ENCODE measurements around the gene APLN.

Gene APLN

GRCh38 chrX:129679901-129680300, 25.1 kb upstream of the APLN start:
- no peak for TF ChIP-seq CTCF (IDR thresholded peaks at IDR 0.05)
- peaks cover 0 to 8% (median 1%) of the 10 kb centered on the region in 4 donors for H3K4me1 ChIP-seq
- H3K27me3 ChIP-seq = no peaks in the 10 kb centered on the region
- DNase-seq = no peak
- intact Hi-C loops (cut with DNase I; ENCODE audit: low total_unique reads) = no loop called here
- no peak overlapping the region for H3K27ac ChIP-seq
- no peaks in the 10 kb centered on the region for H3K9me3 ChIP-seq
- H3K36me3 ChIP-seq = no peaks in the 10 kb centered on the region
- no peak overlapping the region for H3K4me3 ChIP-seq

GRCh38 chrX:129678614-129679195, 23.9 kb upstream of the APLN start:
- peaks cover 0 to 8% (median 1%) of the 10 kb centered on the region in 4 donors for H3K4me1 ChIP-seq
- no peaks in the 10 kb centered on the region for H3K36me3 ChIP-seq
- H3K4me3 ChIP-seq = peak overlapping the region; percentile 42 to 47
- peak overlapping the region; percentile 84 to 90 for H3K27ac ChIP-seq
- H3K9me3 ChIP-seq = no peaks in the 10 kb centered on the region
- no peak for TF ChIP-seq CTCF (IDR thresholded peaks at IDR 0.05)
- intact Hi-C loops (cut with DNase I; ENCODE audit: low total_unique reads) = no loop called here
- DNase-seq = no peak
- H3K27me3 ChIP-seq = no peaks in the 10 kb centered on the region

- Histone ChIP-seq H3K4me3 (no peak overlapping the region), H3K27ac (no peak overlapping the region), H3K36me3 (no peaks in the 10 kb centered on the region), H3K27me3 (no peaks in the 10 kb centered on the region), H3K4me1 (peaks cover 0 to 38% (median 8%) of the 10 kb centered on the region in 4 donors), H3K9me3 (no peaks in the 10 kb centered on the region)
- DNase-seq = no peak
- intact Hi-C loops (cut with DNase I; ENCODE audit: low total_unique reads) = no loop called here
- no peak for TF ChIP-seq CTCF (IDR thresholded peaks at IDR 0.05)
Observed at GRCh38 chrX:129667412-129667811, 12.7 kb upstream of the APLN start.

DNA sequence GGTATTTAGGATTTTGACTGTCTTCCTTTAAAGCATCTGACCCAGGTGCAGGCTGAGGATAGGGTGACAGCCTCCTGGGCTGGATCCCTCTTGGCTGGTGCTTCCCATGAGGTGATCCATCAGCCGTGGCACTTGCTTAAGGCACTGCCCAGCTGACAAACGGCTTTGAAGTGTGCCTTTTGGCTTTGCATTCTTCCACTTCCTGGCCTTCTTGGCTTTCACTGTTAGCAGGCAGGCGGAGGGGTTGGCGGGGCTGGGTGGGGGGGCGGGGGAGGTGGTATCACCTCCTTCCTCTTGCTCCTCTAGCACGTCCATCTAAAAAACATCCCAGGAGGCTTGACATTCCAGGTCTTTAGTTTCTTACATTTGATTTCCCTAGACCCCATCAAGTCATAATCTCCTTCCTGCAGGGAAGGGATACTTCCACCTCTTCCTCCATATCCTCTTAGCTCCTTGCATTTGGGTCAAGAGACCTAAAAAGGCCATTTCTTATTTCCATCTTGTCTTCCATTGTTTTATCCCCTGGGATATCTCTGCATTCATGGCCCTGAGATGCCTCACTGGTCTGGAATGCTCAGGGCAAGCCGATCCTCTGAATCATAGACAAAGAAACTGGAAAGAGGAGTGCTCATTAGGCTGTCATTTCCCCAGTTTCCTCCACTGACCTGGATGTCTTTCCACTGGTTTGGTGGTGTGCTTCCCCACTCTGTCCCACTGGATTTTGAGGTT, 11.3 kb upstream of the APLN start:
- no peak overlapping the region for H3K4me3 ChIP-seq
- intact Hi-C loops (cut with DNase I; ENCODE audit: low total_unique reads) = no loop called here
- DNase-seq = peak in 1 of 2 donors; percentile 28
- no peaks in the 10 kb centered on the region for H3K27me3 ChIP-seq
- no peak for TF ChIP-seq CTCF (IDR thresholded peaks at IDR 0.05)
- H3K27ac ChIP-seq = peak overlapping the region; percentile 17 to 62
- peaks cover 0 to 38% (median 8%) of the 10 kb centered on the region in 4 donors for H3K4me1 ChIP-seq
- H3K36me3 ChIP-seq = no peaks in the 10 kb centered on the region
- no peaks in the 10 kb centered on the region for H3K9me3 ChIP-seq

DNA sequence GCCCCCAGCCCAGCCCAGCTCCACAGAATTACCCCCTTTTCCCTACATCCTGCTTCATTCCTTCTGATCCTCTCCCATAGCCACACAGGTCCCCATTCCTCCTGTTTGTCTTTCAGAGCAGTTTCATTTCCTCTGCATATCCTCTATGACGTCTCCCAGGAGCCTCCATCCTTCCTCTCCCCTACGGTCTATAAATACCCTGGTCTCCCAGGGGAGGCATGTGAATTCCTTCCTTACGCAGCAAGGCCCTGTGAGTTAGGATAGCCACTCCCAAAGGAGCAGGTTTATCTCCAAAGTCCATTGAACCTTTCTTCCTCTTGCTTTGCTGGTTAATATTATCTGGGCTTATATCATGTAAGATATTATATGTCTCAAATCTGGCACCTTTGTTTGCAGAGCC, 8.4 kb upstream of the APLN start:
- H3K36me3 ChIP-seq = no peaks in the 10 kb centered on the region
- intact Hi-C loops (cut with DNase I; ENCODE audit: low total_unique reads) = no loop called here
- no peak overlapping the region for H3K4me3 ChIP-seq
- DNase-seq = no peak
- no peaks in the 10 kb centered on the region for H3K27me3 ChIP-seq
- peak overlapping the region in 1 of 2 donors; percentile 49 for H3K27ac ChIP-seq
- H3K4me1 ChIP-seq = peaks cover 0 to 38% (median 8%) of the 10 kb centered on the region in 4 donors
- H3K9me3 ChIP-seq = no peaks in the 10 kb centered on the region
- no peak for TF ChIP-seq CTCF (IDR thresholded peaks at IDR 0.05)
